GM21360 (cell line): Measurements from ENCODE around the gene GSTA1.
"Not testable (repeated sequence)": the region's sequence is repeated elsewhere in the genome, so short reads cannot be mapped to it uniquely, and the experiment has no call there.

ENCODE experiments used
- ATAC-seq: cut with Tn5 transposase; IDR thresholded peaks from one replicate; pipeline ENCODE4 v1.9.1; 2021; ENCODE audit warnings: mild to moderate bottlenecking, moderate library complexity; ENCODE audit not compliant: unreplicated experiment

GSTA1 gene

GRCh38 chr6:52803668-52804255, at the start of gene GSTA1:
TSS of gene GSTA1 (minus strand) at chr6:52803816. CDS start at chr6:52799267, 4,549 bp downstream.
- ATAC-seq: not testable (repeated sequence)

- no peak for ATAC-seq
These were observed 45.5 kb upstream of the GSTA1 start for GRCh38 chr6:52849137-52849536.

GRCh38 chr6:52846002-52846401, 42.4 kb upstream of the GSTA1 start:
- ATAC-seq: no peak

GRCh38 chr6:52843605-52844004, 40.0 kb upstream of the GSTA1 start:
- no peak for ATAC-seq

GRCh38 chr6:52840763-52841585, 37.4 kb upstream of the GSTA1 start, which contains the start of gene GSTA5:
TSS of gene GSTA5 (minus strand) at chr6:52840813.
- no peak for ATAC-seq

- peak; percentile 63 for ATAC-seq
These were observed 35.8 kb upstream of the GSTA1 start for GRCh38 chr6:52839124-52840055.

GRCh38 chr6:52834481-52834880, 30.9 kb upstream of the GSTA1 start:
- no peak for ATAC-seq

- ATAC-seq: not testable (repeated sequence)
These were observed 27.3 kb upstream of the GSTA1 start for GRCh38 chr6:52830869-52831268.

GRCh38 chr6:52829046-52829817, 25.6 kb upstream of the GSTA1 start:
- no peak for ATAC-seq

GRCh38 chr6:52828621-52829020, 25.0 kb upstream of the GSTA1 start:
- ATAC-seq: not testable (repeated sequence)

GRCh38 chr6:52827073-52827783, 23.6 kb upstream of the GSTA1 start:
- not testable (repeated sequence) for ATAC-seq

- ATAC-seq: no peak
These were observed 22.9 kb upstream of the GSTA1 start for GRCh38 chr6:52826513-52826912.

GRCh38 chr6:52825900-52826459, 22.4 kb upstream of the GSTA1 start:
- not testable (repeated sequence) for ATAC-seq

GRCh38 chr6:52825270-52825793, 21.7 kb upstream of the GSTA1 start:
- ATAC-seq: not testable (repeated sequence)

- ATAC-seq: no peak
These were observed 18.2 kb upstream of the GSTA1 start for GRCh38 chr6:52821842-52822241.

- ATAC-seq: no peak
These were observed 16.6 kb upstream of the GSTA1 start for GRCh38 chr6:52820198-52820597.

GRCh38 chr6:52815167-52816092, 11.8 kb upstream of the GSTA1 start:
- peak; percentile 86 for ATAC-seq

GRCh38 chr6:52814545-52814944, 10.9 kb upstream of the GSTA1 start:
- ATAC-seq: not testable (repeated sequence)
